KOPT-K1 (cell line): ENCODE data around the gene SORCS2.

Experiments used
- H3K27ac ChIP-seq: fragments of 200-600 bp; sonication (generic); 2 replicates; pipeline ENCODE4 v1.5.1; 2016; ENCODE audit warnings: antibody characterized with exemption, mild to moderate bottlenecking, low read depth, low read length; ENCODE audit not compliant: poor library complexity, severe bottlenecking
- H3K36me3 ChIP-seq: fragments of 200-600 bp; sonication (generic); 2 replicates; pipeline ENCODE4 v1.5.1; 2017; ENCODE audit warnings: antibody characterized with exemption, mild to moderate bottlenecking, low read length, moderate library complexity; ENCODE audit not compliant: insufficient read depth
- H3K9me3 ChIP-seq: fragments of 200-600 bp; sonication (generic); 2 replicates; pipeline ENCODE4 v1.5.1; 2017; ENCODE audit warnings: antibody characterized with exemption, low read length, mild to moderate bottlenecking; ENCODE audit not compliant: insufficient read depth, poor library complexity, severe bottlenecking

The SORCS2 gene

GRCh38 chr4:7366180-7366945, 174.0 kb downstream of the SORCS2 start:
- H3K27ac ChIP-seq, result no peak overlapping the region
- H3K9me3 ChIP-seq, result no peaks in the 10 kb centered on the region
- H3K36me3 ChIP-seq, result no peaks in the 10 kb centered on the region

- Histone ChIP-seq H3K27ac (no peak overlapping the region), H3K36me3 (no peaks in the 10 kb centered on the region), H3K9me3 (no peaks in the 10 kb centered on the region)
These were observed 174.6 kb downstream of the SORCS2 start for GRCh38 chr4:7366954-7367353.

GRCh38 chr4:7367406-7367805, 175.1 kb downstream of the SORCS2 start:
- Histone ChIP-seq H3K9me3 (no peaks in the 10 kb centered on the region), H3K36me3 (no peaks in the 10 kb centered on the region), H3K27ac (no peak overlapping the region)

GRCh38 chr4:7367864-7368277, 175.5 kb downstream of the SORCS2 start:
- Histone ChIP-seq H3K9me3 (no peaks in the 10 kb centered on the region), H3K27ac (no peak overlapping the region), H3K36me3 (no peaks in the 10 kb centered on the region)

GRCh38 chr4:7368296-7368695, 176.0 kb downstream of the SORCS2 start:
- H3K27ac ChIP-seq, result no peak overlapping the region
- no peaks in the 10 kb centered on the region for H3K36me3 ChIP-seq
- H3K9me3 ChIP-seq, result no peaks in the 10 kb centered on the region

- no peaks in the 10 kb centered on the region for H3K36me3 ChIP-seq
- no peaks in the 10 kb centered on the region for H3K9me3 ChIP-seq
- no peak overlapping the region for H3K27ac ChIP-seq
These were observed 177.2 kb downstream of the SORCS2 start for GRCh38 chr4:7369511-7369910.

GRCh38 chr4:7370038-7370437, 177.7 kb downstream of the SORCS2 start:
- H3K9me3 ChIP-seq, result no peaks in the 10 kb centered on the region
- H3K27ac ChIP-seq, result no peak overlapping the region
- H3K36me3 ChIP-seq, result no peaks in the 10 kb centered on the region

GRCh38 chr4:7371210-7371941, 179.0 kb downstream of the SORCS2 start:
- Histone ChIP-seq H3K27ac (no peak overlapping the region), H3K36me3 (no peaks in the 10 kb centered on the region), H3K9me3 (no peaks in the 10 kb centered on the region)

- no peaks in the 10 kb centered on the region for H3K9me3 ChIP-seq
- no peaks in the 10 kb centered on the region for H3K36me3 ChIP-seq
- no peak overlapping the region for H3K27ac ChIP-seq
These were observed 180.3 kb downstream of the SORCS2 start for GRCh38 chr4:7372673-7373072.

- H3K36me3 ChIP-seq, result no peaks in the 10 kb centered on the region
- no peak overlapping the region for H3K27ac ChIP-seq
- peaks cover 9% of the 10 kb centered on the region for H3K9me3 ChIP-seq
These were observed 182.2 kb downstream of the SORCS2 start for GRCh38 chr4:7374571-7374970.

GRCh38 chr4:7375427-7375826, 183.1 kb downstream of the SORCS2 start:
- no peak overlapping the region for H3K27ac ChIP-seq
- H3K9me3 ChIP-seq, result peaks cover 9% of the 10 kb centered on the region
- no peaks in the 10 kb centered on the region for H3K36me3 ChIP-seq

- Histone ChIP-seq H3K36me3 (no peaks in the 10 kb centered on the region), H3K27ac (no peak overlapping the region), H3K9me3 (peaks cover 9% of the 10 kb centered on the region)
These were observed 185.0 kb downstream of the SORCS2 start for GRCh38 chr4:7377223-7377865.

- H3K9me3 ChIP-seq, result peaks cover 9% of the 10 kb centered on the region
- H3K27ac ChIP-seq, result no peak overlapping the region
- no peaks in the 10 kb centered on the region for H3K36me3 ChIP-seq
These were observed 186.8 kb downstream of the SORCS2 start for GRCh38 chr4:7379186-7379585.

- no peak overlapping the region for H3K27ac ChIP-seq
- H3K9me3 ChIP-seq, result peaks cover 9% of the 10 kb centered on the region
- H3K36me3 ChIP-seq, result no peaks in the 10 kb centered on the region
These were observed 187.4 kb downstream of the SORCS2 start for GRCh38 chr4:7379719-7380118.

GRCh38 chr4:7381221-7381889, 189.0 kb downstream of the SORCS2 start:
- Histone ChIP-seq H3K27ac (no peak overlapping the region), H3K9me3 (peaks cover 15% of the 10 kb centered on the region), H3K36me3 (no peaks in the 10 kb centered on the region)
